ENCODE data around the gene ATXN10. TPM values are rescaled to one million over a fixed set of nuclear protein-coding genes. Genes with fewer than 3 reads are reported as not detected.

Gene ATXN10
- total RNA-seq, 1 experiment from 2014 or later, result 135 TPM

GRCh38 chr22:45772743-45773142 is 101.1 kb downstream of the ATXN10 start (continued):
- no peak for TF ChIP-seq ZBTB33 (IDR thresholded peaks at IDR 0.05; ENCODE audit: extremely low read depth, insufficient replicate concordance, low read length)
- TF ChIP-seq POLR2A (IDR thresholded peaks at IDR 0.05; ENCODE audit: borderline replicate concordance, extremely low read depth, insufficient read depth, insufficient read length), result no peak
- TF ChIP-seq FOSL1 (IDR thresholded peaks at IDR 0.05; ENCODE audit: low read depth), result no peak
- TF ChIP-seq ZNF274 (IDR thresholded peaks at IDR 0.05; ENCODE audit: low read depth, low read length), result no peak
- TF ChIP-seq EGR1 (IDR thresholded peaks at IDR 0.05; ENCODE audit: low read depth), result no peak
- no peak for TF ChIP-seq CEBPB (IDR thresholded peaks at IDR 0.05; ENCODE audit: low read depth)
- no peak for TF ChIP-seq ATF3 (IDR thresholded peaks at IDR 0.05)
- no peak for TF ChIP-seq POLR2AphosphoS5 (IDR thresholded peaks at IDR 0.05; ENCODE audit: low read depth, low read length)
- no peak for TF ChIP-seq TCF7L2 (IDR thresholded peaks at IDR 0.05; ENCODE audit: borderline replicate concordance, extremely low read depth, insufficient read depth, insufficient read length)

- no peak overlapping the region for H3K4me2 ChIP-seq (ENCODE audit: low read length)
- peaks cover 0 to 3% of the 10 kb centered on the region in 2 experiments; a peak in 1 of 4 replicates for H3K36me3 ChIP-seq (ENCODE audit: control insufficient read depth in 1 of 2, insufficient read depth in 2 of 2, low read length in 2 of 2)
- H4K20me1 ChIP-seq (ENCODE audit: insufficient read depth), result no peaks in the 10 kb centered on the region
- H3K9me3 ChIP-seq (ENCODE audit: control insufficient read depth in 1 of 2, insufficient read depth in 1 of 2, low read depth in 1 of 2, low read length in 2 of 2), result no peaks in the 10 kb centered on the region
- no peaks in the 10 kb centered on the region for H3K27me3 ChIP-seq (ENCODE audit: insufficient read depth, low read length)
- ChIA-PET CTCF (no interaction called here), RAD21 (ENCODE audit: low non-redundant PET in 1 of 2, low total read pairs in 2 of 2, uncharacterized antibody in 2 of 2, unreplicated experiment in 2 of 2) (no interaction called here), POLR2A (no interaction called here)
- intact Hi-C loops (cut with micrococcal nuclease), result no loop called here
- TF ChIP-seq TCF7L2 (IDR thresholded peaks at IDR 0.05; ENCODE audit: borderline replicate concordance, extremely low read depth, insufficient read depth, insufficient read length) (no peak), CBX3 (IDR thresholded peaks at IDR 0.05; ENCODE audit: low read depth) (no peak), YY1 (IDR thresholded peaks at IDR 0.05; ENCODE audit: extremely low read depth, insufficient replicate concordance, low read depth, low read length) (no peak), ZBTB33 (IDR thresholded peaks at IDR 0.05; ENCODE audit: extremely low read depth, insufficient replicate concordance, low read length) (no peak), REST (IDR thresholded peaks at IDR 0.05; ENCODE audit: low read depth) (no peak), ELF1 (IDR thresholded peaks at IDR 0.05; ENCODE audit: borderline replicate concordance, low read depth) (no peak), SRF (IDR thresholded peaks at IDR 0.05; ENCODE audit: low read depth) (no peak), EZH2 (IDR thresholded peaks at IDR 0.05) (no peak), POLR2AphosphoS5 (IDR thresholded peaks at IDR 0.05; ENCODE audit: low read depth, low read length) (no peak), RAD21 (IDR thresholded peaks at IDR 0.05; ENCODE audit: low read depth) (no peak)
- DNase-seq (ENCODE audit: low read depth, low spot score) (no peak), ATAC-seq (no peak)
- H3K9ac ChIP-seq (ENCODE audit: low read length), result no peak overlapping the region
- no peaks in the 10 kb centered on the region for H3K4me1 ChIP-seq (ENCODE audit: control insufficient read depth in 1 of 2, insufficient read depth in 2 of 2, low read length in 2 of 2)
- H3K4me3 ChIP-seq (replicated peaks in 1 of 2; ENCODE audit: low read depth in 1 of 2, low read length in 2 of 2), result no peak overlapping the region
- H3K79me2 ChIP-seq (ENCODE audit: insufficient read depth, low read length), result no peaks in the 10 kb centered on the region; the same call in none of the 2 replicates
- H3K9me2 ChIP-seq (ENCODE audit: insufficient read depth), result no peaks in the 10 kb centered on the region
- no TSS peak for BruUV-seq (replicated peaks)
- H2AFZ ChIP-seq (ENCODE audit: low read depth, low read length, poor library complexity, severe bottlenecking), result no peak overlapping the region
- H3K27ac ChIP-seq (ENCODE audit: low read depth, low read length), result no peak overlapping the region
Observed at GRCh38 chr22:45774001-45774670, 102.5 kb downstream of the ATXN10 start.
